HG03354 (cell line): Measurements from ENCODE around the gene KCNQ1.
"Not testable (repeated sequence)": the region's sequence is repeated elsewhere in the genome, so short reads cannot be mapped to it uniquely, and the experiment has no call there.

ENCODE experiments used
- ATAC-seq: cut with Tn5 transposase; IDR thresholded peaks from one replicate; pipeline ENCODE4 v1.9.1; 2021; ENCODE audit warnings: mild to moderate bottlenecking; ENCODE audit not compliant: unreplicated experiment, poor library complexity, severe bottlenecking

Gene KCNQ1

DNA sequence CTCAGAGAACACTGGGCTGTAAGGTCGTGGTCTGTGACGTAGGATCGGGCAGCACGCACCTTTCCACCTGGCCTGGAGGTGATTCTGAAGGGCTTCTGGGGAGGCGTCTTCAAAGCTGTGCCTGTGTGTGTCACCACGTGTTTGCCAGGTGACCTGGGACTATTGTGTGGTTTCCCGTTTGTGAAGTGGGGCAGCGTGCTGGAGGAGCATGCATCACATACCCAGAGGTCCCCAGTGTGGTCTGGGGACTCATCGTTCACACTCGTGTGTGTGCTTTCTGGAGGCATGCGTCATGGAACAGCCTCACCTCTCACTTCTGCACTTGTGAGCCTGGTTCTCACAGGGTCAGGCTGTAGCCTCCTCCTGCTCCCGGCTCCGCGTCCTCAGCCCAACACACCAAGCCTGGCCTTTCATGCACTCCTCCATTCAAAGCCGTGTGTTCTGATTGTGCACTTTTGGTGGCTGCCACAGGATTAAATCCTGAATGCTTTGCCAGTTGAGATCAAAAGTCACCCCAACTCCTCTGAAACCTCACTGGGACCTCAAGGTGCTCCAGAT lies 148.7 kb downstream of the KCNQ1 start:
- no peak for ATAC-seq

DNA sequence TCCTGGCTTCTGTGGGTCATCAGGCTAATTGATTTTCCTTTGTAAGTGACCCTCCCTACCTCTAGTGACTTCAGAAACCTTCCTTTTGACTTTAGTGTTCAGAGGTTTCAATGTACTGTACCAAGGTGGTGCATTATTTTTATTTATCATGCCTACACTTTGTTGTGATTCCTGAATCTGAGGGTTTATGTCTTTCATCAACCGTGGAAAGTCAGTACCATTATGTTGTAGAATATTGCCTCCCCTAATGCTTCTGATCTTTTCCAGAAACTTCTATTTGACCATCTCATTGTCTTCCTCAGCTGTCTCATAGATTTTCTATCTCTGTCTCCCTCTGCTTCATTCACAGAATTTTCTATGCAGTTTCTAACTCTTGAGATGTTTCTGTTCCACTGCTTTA lies 149.5 kb downstream of the KCNQ1 start:
- ATAC-seq: no peak

DNA sequence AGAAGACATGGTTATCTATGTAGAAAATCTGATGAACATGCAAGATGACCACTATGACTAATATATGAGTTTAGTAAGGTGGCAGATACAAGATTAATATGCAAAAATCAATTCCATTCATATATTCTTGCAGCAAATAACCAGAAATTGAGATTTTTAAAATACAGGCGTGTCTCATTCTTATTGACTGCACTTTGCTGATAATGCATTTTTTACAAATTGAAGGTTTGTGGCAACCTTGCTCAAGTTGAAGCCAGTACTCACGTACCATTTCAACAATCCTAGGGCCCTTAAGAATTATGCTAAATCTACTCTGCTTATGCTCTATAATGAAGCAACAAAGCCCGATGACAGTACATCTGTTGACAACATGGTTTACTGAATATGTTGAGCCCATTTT lies 150.4 kb downstream of the KCNQ1 start:
- no peak for ATAC-seq

DNA sequence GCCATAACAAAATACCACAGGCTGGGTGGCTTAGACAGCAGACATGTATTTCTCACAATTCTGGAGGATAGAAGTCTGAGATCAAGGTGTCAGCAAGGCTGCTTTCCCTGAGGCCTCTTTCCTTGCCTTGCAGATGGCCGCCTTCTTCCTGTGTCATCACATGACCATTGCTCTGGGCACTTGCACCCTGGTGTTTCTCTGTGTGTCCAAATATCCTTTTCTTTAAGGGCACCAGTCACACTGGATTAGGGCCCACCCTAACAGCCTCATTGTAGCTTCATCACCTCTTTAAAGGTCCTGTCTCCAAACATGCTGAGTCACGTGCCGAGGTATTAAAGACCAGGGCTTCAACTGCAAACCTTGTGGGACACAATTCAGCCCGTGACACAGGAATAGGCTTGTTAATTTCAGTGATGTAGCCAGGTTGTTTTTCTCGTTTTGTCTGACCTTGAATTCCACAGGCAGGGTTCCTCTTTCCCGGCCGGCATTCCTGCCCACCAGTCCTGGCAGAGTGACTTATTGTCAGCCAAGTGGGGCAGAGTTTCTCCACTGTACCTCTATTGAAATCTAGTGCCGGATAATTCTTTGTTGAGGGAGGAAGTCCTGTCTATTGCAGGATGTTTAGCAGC lies 154.9 kb downstream of the KCNQ1 start:
- ATAC-seq: no peak

DNA sequence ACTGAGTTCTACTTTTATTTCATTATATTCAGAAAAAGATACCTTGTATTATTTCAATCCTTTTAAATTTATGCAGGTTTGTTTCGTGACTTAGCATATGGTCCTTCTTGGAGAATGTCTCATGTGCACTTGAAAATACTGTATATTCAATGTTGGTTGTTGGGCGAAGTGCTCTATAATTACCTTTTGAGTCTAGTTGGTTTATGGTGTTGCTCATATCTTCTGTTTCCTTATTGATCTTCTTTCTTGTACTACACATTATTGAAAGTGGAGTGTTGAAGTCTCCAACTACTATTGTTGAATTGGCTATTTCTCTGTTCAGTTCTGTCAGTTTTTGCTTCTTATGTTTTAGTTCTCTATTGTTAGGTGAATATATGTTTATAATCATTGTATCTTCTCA lies 164.5 kb downstream of the KCNQ1 start:
- ATAC-seq: no peak

DNA sequence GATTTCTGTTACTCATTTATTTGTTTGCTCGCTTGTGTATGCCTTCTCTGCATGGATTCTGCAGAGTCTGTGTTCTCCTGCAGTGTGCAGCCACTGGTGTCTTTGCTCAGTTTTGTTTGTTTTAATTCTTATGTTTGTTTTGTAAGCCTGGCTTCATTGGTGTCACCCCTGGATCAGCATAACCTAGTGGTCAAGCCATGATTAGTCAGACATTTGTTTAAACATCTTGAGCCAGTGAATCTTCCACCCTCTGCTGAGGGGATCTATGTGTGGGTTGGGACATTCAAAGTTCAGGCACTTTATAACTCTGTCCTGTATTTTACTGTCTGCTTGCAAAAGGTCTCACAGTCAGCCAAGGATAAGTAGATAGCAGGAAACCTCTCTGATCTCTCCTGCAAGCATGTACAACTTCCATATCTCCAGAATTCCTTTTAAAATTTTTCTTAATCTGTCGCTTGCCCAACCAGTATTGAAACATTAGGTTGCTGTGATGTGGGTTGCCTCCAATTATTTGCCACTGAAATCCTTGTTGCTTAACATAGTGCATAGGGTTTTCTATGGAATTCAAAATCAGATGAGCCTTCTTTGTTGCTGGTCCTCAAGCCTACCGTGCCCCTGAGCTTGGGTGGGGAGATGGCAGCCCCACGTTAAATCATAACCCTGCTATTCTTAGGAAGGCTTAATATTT lies 168.2 kb downstream of the KCNQ1 start:
- ATAC-seq: no peak

DNA sequence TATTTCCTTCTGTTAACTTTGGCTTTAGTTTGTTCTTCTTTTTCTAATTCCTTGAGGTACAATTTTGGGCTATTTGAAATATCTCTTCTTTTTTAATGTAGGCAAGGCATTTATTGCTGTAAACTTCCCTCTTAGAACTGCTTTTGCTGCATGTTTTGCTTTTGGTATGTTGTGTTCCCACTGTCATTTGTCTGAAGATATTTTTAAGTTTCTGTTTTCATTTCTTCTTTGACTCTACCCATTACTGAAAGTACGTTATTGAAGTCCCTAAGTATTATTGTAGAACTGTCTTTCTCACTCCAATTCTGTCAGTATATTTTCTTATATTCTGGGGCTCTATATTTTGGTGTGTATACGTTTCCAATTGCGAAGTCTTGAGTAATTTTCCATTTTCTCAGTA lies 177.1 kb downstream of the KCNQ1 start:
- ATAC-seq: peak; percentile 71

DNA sequence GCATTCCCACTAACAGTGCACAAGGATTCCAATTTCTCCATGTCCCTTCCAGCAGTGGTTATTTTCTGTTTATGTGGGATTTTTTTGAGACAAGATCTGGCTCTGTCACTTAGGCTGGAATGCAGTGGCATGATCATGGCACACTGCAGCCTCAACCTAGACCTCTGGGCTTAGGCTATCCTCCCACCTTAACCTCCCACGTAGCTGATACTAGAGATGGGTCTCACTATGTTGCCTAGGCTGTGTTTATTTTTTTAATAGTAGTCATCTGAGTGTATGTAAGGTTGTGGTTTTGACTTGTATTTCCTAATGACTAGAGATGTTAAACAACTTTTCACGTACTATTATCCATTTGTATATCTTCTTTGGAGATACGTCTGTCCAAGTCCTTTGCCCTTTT lies 180.4 kb downstream of the KCNQ1 start:
- no peak for ATAC-seq

DNA sequence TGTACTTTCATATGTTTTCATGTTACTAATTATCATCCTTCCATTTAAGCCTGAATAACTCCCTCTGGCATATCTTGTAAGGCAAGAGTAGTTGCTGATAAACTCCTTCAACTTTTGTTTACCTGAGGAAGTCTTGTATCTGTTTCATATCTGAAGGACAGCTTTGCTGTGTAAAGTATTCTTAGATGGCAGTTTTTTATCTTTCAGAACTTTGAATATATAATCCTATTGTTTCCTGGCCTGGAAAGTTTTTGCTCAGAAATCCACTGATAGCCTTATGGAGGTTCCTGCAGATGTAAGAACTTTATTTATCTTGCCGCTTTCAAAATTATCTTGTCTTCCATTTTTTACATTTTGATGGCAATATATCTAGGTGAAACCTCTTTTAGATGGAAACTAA lies 185.9 kb downstream of the KCNQ1 start:
- ATAC-seq: no peak

DNA sequence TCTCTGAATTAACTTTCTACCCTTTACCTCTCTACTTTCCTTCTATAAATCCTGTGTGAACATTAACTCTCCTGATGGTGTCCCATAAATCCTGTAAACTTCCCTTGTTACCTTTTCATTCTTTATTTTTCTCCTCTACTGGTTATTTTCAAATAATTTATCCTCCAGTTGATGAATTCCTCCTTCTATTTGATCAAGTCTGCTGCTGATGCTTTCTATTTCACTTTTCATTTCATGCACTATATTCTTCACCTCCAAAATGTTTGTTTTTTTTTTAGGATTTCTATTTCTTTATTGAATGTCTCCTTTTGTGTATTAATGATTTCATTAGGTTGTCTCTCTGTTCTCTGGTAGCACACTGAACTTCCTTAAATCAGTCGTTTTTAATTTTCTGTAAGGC lies 186.4 kb downstream of the KCNQ1 start:
- ATAC-seq: no peak

DNA sequence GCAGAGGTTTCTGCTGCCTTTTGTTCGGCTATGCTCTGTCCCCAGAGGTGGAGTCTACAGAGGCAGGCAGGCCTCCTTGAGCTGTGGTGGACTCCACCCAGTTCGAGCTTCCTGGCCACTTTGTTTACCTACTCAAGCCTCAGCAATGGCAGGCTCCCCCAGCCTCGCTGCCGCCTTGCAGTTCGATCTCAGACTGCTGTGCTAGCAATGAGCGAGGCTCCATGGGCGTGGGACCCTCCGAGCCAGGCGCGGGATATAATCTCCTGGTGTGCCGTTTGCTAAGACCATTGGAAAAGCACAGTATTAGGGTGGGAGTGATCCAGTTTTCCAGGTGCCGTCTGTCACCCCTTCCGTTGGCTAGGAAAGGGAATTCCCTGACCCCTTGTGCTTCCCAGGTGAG lies 195.0 kb downstream of the KCNQ1 start:
- not testable (repeated sequence) for ATAC-seq

DNA sequence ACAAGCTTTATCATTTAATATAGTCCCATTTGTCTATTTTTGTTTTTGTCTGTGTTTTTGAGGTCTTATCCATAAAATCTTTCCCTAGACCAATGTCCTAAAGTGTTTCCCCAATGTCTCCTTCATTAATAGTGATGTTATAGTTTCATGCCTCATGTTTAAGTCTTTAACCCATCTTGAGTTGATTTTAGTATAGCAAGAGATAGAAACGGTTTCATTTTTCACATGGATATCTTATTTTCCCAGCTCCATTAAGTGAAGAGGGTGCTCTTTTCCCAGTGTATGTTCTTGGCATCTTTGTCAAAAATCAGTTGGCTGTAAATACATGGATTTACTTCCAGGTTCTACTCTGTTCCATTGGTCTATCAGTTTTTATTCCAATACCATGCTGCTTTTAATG lies 196.8 kb downstream of the KCNQ1 start:
- ATAC-seq: no peak

DNA sequence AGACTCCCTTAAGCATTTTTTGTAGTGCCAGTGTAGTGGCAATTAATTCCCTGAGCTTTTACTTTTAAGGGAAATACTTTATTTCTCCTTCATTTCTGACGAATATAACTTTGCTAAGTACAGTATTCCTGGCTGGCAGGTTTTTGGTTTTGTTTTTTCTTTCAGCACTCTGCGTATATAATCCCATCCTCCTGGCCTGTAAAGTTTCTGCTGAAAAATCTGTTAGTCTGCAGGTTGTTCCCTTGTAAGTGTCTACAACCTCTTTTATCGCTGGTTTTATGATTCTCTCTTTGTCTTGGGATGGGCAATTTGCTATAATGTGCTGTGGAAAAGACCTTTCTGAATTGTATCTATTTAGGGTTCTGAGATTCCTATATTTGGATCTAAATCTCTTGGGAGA lies 198.9 kb downstream of the KCNQ1 start:
- ATAC-seq: no peak

DNA sequence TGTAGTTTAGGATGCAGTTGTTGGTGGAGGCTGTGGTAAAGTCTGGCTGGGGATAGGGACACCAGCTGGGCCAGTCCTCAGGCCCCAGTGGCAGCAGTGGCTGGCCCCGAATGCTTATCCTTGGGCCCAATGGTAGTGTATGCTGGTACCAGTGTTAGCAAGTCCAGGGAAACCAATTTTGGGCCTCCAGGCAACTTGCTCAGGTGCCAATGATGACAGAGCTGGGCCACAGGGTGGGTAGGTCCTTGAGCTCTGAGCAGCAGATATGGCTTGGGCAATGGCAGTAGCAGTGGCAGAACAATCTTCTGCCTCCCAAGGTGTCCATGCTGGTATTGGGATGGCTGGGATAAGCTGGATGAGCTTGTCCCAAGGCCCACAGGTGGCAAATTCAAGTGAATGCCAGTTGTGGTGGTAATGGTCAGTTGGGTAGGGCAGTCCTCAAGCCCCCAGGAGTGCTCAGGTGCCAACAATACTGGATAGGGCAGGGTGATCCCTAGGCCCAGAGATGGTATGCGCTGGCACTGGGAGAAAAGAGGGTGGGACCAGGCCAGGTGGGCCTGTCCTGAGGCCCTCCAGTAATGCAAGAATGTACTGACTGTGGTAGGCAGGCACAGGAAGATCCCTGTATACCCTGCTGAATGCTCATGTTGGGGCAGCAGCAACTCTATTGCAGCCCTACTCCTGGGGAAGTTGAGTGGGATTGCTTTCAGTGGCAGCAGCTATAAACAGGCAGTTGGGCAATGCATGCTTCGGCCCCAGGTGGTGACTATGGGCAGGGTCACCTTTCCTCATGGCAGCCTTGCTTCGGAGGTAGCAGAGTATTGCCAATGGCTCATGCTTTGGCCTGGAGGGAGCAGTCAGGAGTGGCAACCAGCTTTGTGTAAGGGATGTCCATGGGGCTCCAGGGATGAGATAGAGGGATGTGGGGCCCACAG lies 200.3 kb downstream of the KCNQ1 start:
- no peak for ATAC-seq

DNA sequence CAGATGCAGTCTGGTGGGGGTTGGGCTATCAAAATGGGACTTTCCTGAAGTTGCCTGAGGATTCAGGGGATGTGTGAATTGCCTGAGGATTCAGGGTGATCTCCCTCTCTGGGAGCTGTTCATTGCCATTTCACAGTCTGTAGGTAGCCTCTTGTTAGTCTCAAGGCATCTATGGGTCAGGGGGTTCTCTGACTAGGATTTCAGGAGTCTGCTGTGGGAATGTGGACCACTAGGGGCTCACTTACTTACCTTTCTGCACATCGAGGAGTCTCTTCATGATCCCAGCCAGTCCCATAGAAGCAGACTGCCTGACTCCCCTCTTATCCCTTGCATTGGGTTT lies 200.9 kb downstream of the KCNQ1 start:
- no peak for ATAC-seq

DNA sequence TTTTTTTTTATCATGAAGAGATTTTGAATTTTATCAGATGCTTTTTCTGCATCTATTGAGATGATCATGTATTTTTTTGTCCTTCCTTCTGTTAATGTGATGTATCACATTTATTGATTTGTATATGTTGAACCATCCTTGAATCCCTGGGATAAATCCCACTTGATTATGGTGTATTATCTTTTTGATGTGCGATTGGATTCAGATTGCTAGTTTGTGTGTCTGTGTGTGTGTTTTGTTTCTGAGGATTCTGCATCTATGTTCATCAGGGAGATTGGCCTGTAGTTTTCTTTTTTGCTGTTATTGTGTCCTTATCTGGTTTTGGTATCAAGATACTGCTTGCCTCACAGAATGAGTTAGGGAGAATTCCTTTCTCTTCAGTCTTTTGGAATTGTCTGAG lies 202.4 kb downstream of the KCNQ1 start:
- no peak for ATAC-seq

DNA sequence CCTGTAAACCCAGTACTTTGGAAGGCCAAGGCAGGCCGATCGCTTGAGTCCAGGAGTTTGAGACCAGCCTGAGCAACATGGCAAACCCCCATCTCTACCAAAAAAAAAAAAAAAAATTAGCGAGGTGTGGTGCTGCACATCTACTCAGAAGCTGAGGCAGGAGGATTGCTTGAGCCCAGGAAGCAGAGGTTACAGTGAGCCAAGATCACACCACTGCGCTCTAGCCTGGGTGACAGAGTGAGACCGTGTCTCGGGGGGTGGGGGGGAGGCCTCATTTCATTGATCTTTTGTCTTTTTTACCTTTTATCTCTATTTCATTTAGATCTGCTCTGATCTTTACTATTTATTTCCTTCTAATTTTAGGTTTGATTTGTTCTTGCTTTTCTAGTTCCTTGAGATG lies 203.1 kb downstream of the KCNQ1 start:
- ATAC-seq: no peak

DNA sequence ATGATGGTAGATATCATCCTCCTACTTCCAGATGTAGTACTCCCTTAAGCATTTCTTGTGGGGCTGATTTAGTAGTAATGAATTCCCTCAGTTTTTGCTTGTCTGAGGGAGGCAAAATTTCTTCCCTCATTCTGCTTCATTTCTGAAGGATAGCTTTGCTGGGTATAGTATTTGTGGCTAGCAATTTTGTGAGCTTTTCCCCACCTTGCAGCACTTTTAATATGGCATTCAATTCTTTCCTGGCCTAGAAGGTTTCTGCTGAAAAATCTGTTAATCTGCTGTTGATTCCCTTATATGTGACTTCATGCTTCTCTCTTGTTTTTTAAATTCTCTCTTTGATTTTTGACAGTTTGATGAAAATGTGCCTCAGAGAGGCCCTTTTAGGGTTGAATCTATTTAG lies 204.6 kb downstream of the KCNQ1 start:
- no peak for ATAC-seq

DNA sequence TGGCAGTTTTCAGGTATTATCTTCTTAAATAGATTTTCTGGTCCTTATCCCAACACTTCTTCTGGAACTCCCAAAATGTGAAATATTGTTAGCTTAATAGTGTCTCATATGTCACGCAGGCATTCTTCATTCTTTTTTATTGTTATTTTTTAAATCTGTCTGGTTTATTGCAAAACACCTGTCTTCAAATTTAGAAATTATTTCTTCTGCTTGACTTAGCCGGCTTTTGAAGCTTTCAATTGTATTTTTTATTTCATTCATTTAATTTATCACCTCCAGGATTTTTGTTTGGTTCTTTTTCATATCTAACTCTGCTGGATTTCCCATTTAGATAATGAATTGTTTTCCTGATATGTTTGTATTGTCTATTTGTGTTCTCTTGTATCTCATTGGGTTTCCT lies 205.0 kb downstream of the KCNQ1 start:
- no peak for ATAC-seq

DNA sequence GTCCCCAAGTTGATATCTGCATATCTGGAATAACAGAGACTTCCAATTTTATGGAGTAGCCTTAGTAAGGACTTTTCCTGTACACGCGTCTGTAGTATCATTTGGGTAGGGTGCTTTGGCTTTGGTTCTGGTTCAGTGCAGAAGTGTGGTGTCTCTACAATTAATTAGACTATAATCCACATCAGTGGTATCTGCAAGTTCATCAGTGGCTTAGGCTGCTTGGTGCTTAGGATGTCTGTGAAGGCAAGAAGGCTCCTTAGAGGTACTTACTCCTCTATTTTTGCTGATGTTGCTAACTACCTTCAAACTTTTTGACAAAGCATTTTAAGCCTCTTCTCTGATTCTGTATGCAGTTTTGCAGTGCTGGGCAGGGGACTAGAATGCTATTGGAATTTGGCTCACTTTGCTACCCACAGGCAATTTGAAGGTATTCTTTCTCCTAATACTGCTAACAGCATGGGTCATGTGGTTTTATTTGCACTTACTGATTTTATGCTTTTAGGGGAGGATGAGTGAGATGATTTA lies 205.6 kb downstream of the KCNQ1 start:
- ATAC-seq: no peak
